IMR-90 (cell line): Measurements from ENCODE around the gene FAM171A1. TPM values are rescaled to one million over a fixed set of nuclear protein-coding genes. Genes with fewer than 3 reads are reported as not detected.
"Not testable (repeated sequence)": the region's sequence is repeated elsewhere in the genome, so short reads cannot be mapped to it uniquely, and the experiment has no call there.

ENCODE experiments used
- ATAC-seq: fragments of 200-7000 bp; cut with Tn5 transposase; 2 replicates; pipeline ENCODE4 v1.9.1; 2020; ENCODE audit warnings: low read depth, mild to moderate bottlenecking, moderate library complexity
- BruUV-seq: library from RNA; stranded (reverse); fragments of 400-500 nt; replicated peaks from 2 replicates; lab custom pipeline; 2021; lab: Mats Ljungman, UMichigan
- CTCF ChIA-PET: fragments of 300-600 bp; formaldehyde crosslinking; extraction: SDS; loops from one replicate; lab custom pipeline; 2021; ENCODE audit warnings: antibody characterized with exemption; lab: Yijun Ruan, JAX
- POLR2A ChIA-PET: fragments of 300-600 bp; sonication (Branson Sonifier 250); formaldehyde crosslinking; loops from one replicate; lab custom pipeline; 2022; ENCODE audit warnings: antibody characterized with exemption; ENCODE audit not compliant: unreplicated experiment; lab: Charles Lee
- DNase-seq: peaks from one replicate; pipeline ENCODE4 v3.0.0; 2013
- H2AFZ ChIP-seq: replicated peaks from 2 replicates; pipeline ENCODE3; 2013; ENCODE audit warnings: low read length, mild to moderate bottlenecking; ENCODE audit not compliant: poor library complexity
- H2AK5ac ChIP-seq: 2 replicates; pipeline ENCODE4 v1.6.1; 2013; ENCODE audit warnings: low read depth, low read length, inconsistent platforms
- H2AK9ac ChIP-seq: replicated peaks from 2 replicates; pipeline ENCODE3; 2013; ENCODE audit warnings: mild to moderate bottlenecking, low read depth, low read length, moderate library complexity; ENCODE audit not compliant: poor library complexity
- H2BK120ac ChIP-seq: 2 replicates; pipeline ENCODE4 v1.6.1; 2013; ENCODE audit warnings: low read depth, low read length, inconsistent platforms
- H2BK15ac ChIP-seq: 3 replicates; pipeline ENCODE4 v1.6.1; 2013; ENCODE audit warnings: low read depth, low read length, inconsistent platforms
- H2BK20ac ChIP-seq: 2 replicates; pipeline ENCODE4 v1.6.1; 2013; ENCODE audit warnings: low read depth, mild to moderate bottlenecking, inconsistent platforms, low read length, moderate library complexity
- H2BK5ac ChIP-seq: 2 replicates; pipeline ENCODE4 v1.6.1; 2013; ENCODE audit warnings: mild to moderate bottlenecking, low read depth, low read length, inconsistent platforms; ENCODE audit not compliant: poor library complexity, severe bottlenecking
- H3K14ac ChIP-seq: replicated peaks from 2 replicates; pipeline ENCODE4 v1.6.1; 2013; ENCODE audit warnings: low read depth, low read length, inconsistent platforms
- H3K18ac ChIP-seq: 2 replicates; pipeline ENCODE4 v1.6.1; 2013; ENCODE audit warnings: low read depth, low read length, control low read depth
- H3K23ac ChIP-seq: 2 replicates; pipeline ENCODE4 v1.6.1; 2013; ENCODE audit warnings: low read depth, low read length, inconsistent platforms
- H3K27ac ChIP-seq: 2 replicates; pipeline ENCODE4 v1.5.1; 2013; ENCODE audit warnings: mild to moderate bottlenecking, control low read depth, low read length; ENCODE audit not compliant: insufficient read depth
- H3K27me3 ChIP-seq: 2 replicates; pipeline ENCODE4 v1.6.1; 2013; ENCODE audit warnings: low read length; ENCODE audit not compliant: control insufficient read depth, insufficient read depth
- H3K36me3 ChIP-seq: 2 replicates; pipeline ENCODE4 v1.6.1; 2013; ENCODE audit warnings: low read length, mixed read lengths; ENCODE audit not compliant: control insufficient read depth, insufficient read depth
- H3K4ac ChIP-seq: 2 replicates; pipeline ENCODE4 v1.6.1; 2013; ENCODE audit warnings: low read depth, low read length, inconsistent platforms
- H3K4me1 ChIP-seq: 2 replicates; pipeline ENCODE4 v1.6.1; 2013; ENCODE audit warnings: low read length, mixed read lengths; ENCODE audit not compliant: control insufficient read depth, insufficient read depth
- H3K4me2 ChIP-seq: 2 replicates; pipeline ENCODE4 v1.6.1; 2013; ENCODE audit warnings: low read depth, mild to moderate bottlenecking, control low read depth, low read length, moderate library complexity
- H3K4me3 ChIP-seq: 2 replicates; pipeline ENCODE4 v1.5.1; 2013; ENCODE audit warnings: low read depth, mild to moderate bottlenecking, control low read depth, low read length, moderate library complexity; ENCODE audit not compliant: insufficient read depth
- H3K56ac ChIP-seq: 2 replicates; pipeline ENCODE4 v1.6.1; 2013; ENCODE audit warnings: low read length, inconsistent platforms; ENCODE audit not compliant: insufficient read depth; ENCODE audit errors: extremely low read depth
- H3K79me1 ChIP-seq, 2 experiments: 2 replicates each; pipeline ENCODE4 v1.6.1; 2013; ENCODE audit warnings: low read length in 2 of 2, inconsistent platforms in 1 of 2, low read depth in 1 of 2
- H3K9ac ChIP-seq: 2 replicates; pipeline ENCODE4 v1.6.1; 2013; ENCODE audit warnings: low read depth, low read length, control low read depth
- H3K9me1 ChIP-seq: 2 replicates; pipeline ENCODE4 v1.6.1; 2013; ENCODE audit warnings: low read length, inconsistent platforms; ENCODE audit not compliant: insufficient read depth
- H3K9me3 ChIP-seq: 2 replicates; pipeline ENCODE4 v1.6.1; 2013; ENCODE audit warnings: low read length; ENCODE audit not compliant: control insufficient read depth, insufficient read depth
- H4K20me1 ChIP-seq: 2 replicates; pipeline ENCODE4 v1.6.1; 2013; ENCODE audit warnings: low read length, inconsistent platforms; ENCODE audit not compliant: insufficient read depth
- H4K5ac ChIP-seq: 2 replicates; pipeline ENCODE4 v1.6.1; 2013; ENCODE audit warnings: mild to moderate bottlenecking, low read depth, low read length, control low read depth
- H4K8ac ChIP-seq, 2 experiments: 2 replicates each; pipeline ENCODE4 v1.6.1; 2013; ENCODE audit warnings: low read depth in 2 of 2, low read length in 2 of 2, control low read depth in 1 of 2, inconsistent platforms in 1 of 2
- H4K91ac ChIP-seq: 2 replicates; pipeline ENCODE4 v1.6.1; 2013; ENCODE audit warnings: low read depth, low read length, inconsistent platforms; ENCODE audit not compliant: insufficient read depth
- WGBS, 2 experiments: methylation state at CpG; one replicate each; pipeline versions ENCODE4 v1.1.5 to v1.1.7; 2013; ENCODE audit warnings: missing lambda C conversion rate in 2 of 2; ENCODE audit not compliant: insufficient read length in 1 of 2; ENCODE audit errors: extremely low coverage in 2 of 2; 5-methylcytosine and 5-hydroxymethylcytosine counted together
- dilution Hi-C: fragments of 300-500 bp; cut with HindIII; formaldehyde crosslinking; loops from one replicate; pipeline ENCODE4 v1.14.3; 2018; ENCODE audit warnings: low sequenced_read_pairs; ENCODE audit not compliant: unreplicated experiment
- in situ Hi-C: fragments of 300-500 bp; cut with MboI; formaldehyde crosslinking; loops from 3 replicates; pipeline ENCODE4 v1.14.3; 2019; ENCODE audit warnings: low sequenced_read_pairs, inconsistent platforms, mixed read lengths
- intact Hi-C: fragments of 100-400 bp; cut with micrococcal nuclease; formaldehyde crosslinking; loops from 2 replicates; pipeline ENCODE4 v1.10.0; 2022
- polyA plus RNA-seq, 3 experiments: library from polyadenylated mRNA; depleted of rRNA; stranded (reverse); fragments of >200 nt; gene quantifications; 2 replicates each; pipeline ENCODE4 v1.2.3, GENCODE V29; 2012; ENCODE audit warnings: low replicate concordance in 1 of 3
- total RNA-seq: library from RNA; depleted of rRNA; stranded (reverse); fragments of >200 nt; gene quantifications from 2 replicates; pipeline ENCODE4 v1.2.3, GENCODE V29; 2012

FAM171A1 gene
- total and polyA plus RNA-seq, 2 of the 4 experiments (the other 2 are of a cell fraction), result 20.3 to 30.6 TPM

DNA sequence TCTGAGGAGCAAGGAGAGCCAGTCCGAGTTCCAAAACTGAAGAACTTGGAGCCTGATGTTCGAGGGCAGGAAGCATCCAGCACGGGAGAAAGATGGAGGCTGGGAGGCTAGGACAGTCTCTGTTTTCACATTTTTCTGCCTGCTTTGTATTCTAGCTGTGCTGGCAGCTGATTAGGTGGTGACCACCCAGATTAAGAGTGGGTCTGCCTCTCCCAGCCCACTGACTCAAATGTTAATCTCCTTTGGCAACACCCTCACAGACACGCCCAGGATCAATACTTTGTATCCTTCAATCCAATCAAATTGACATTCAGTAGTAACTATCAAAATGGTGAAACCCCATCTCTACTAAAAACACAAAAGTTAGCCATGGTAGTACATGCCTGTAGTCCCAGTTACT is 163.7 kb downstream of the FAM171A1 start:
- CTCF ChIA-PET, H3K9me3 ChIP-seq, H2BK120ac ChIP-seq, H4K20me1 ChIP-seq, H3K9ac ChIP-seq, H3K23ac ChIP-seq, H3K4me2 ChIP-seq, H4K91ac ChIP-seq, BruUV-seq, dilution Hi-C loops, DNase-seq, in situ Hi-C loops, H2AK5ac ChIP-seq, H3K27me3 ChIP-seq, H3K4ac ChIP-seq, H3K4me3 ChIP-seq, H3K18ac ChIP-seq, H3K56ac ChIP-seq, H2BK15ac ChIP-seq, H4K5ac ChIP-seq, H4K8ac ChIP-seq, H2BK20ac ChIP-seq, ATAC-seq, H3K27ac ChIP-seq, H3K36me3 ChIP-seq, H2AFZ ChIP-seq, H2BK5ac ChIP-seq, H3K4me1 ChIP-seq, H3K14ac ChIP-seq, POLR2A ChIA-PET, intact Hi-C loops, H2AK9ac ChIP-seq: not testable (repeated sequence)
- WGBS, 2 experiments, result no CpG with 5 or more reads among the region's 4 CpGs
- Histone ChIP-seq H3K79me1 (peaks cover 0 to 23% of the 10 kb centered on the region in 2 experiments; a peak in 2 of 4 replicates), H3K9me1 (peaks cover 15% of the 10 kb centered on the region)
